ENCODE results near the gene USP6NL.

- TF ChIP-seq CTCF (conservative IDR thresholded peaks at IDR 0.05; ENCODE audit: low read depth, low read length), result no peak
- TF ChIP-seq EZH2 (IDR thresholded peaks at IDR 0.05; ENCODE audit: borderline replicate concordance, low read depth, low read length, poor library complexity, severe bottlenecking), result no peak
These were observed 161.7 kb downstream of the USP6NL start for GRCh38 chr10:11449761-11450160.

Measured in A673 (cell line).